ENCODE measurements around the gene DCPS. TPM values are rescaled to one million over a fixed set of nuclear protein-coding genes. Genes with fewer than 3 reads are reported as not detected.

DCPS gene
- total and polyA plus RNA-seq, 5 donors = 9.9 to 14.9 (median 10.4) TPM

GRCh38 chr11:126268708-126269579 lies 34.9 kb upstream of the DCPS start, which contains the start of the genes FOXRED1 and SRPRA:
Gene FOXRED1, plus strand, starts transcription at chr11:126269154. Its CDS starts 53 bp downstream, at chr11:126269207.
Gene SRPRA, minus strand, starts transcription at chr11:126268895. Its CDS starts 91 bp downstream, at chr11:126268804.
- Histone ChIP-seq H3K27ac (ENCODE audit: low read length) (peak within 1 kb of the TSS; percentile 85), H3K27me3 (ENCODE audit: control insufficient read depth, insufficient read depth) (no peaks in the 10 kb centered on the region), H3K4me3 (ENCODE audit: low read length) (peak within 1 kb of the TSS; percentile 84), H3K4me1 (ENCODE audit: control insufficient read depth, insufficient read depth, low read length) (peaks cover 3% of the 10 kb centered on the region), H3K9me3 (ENCODE audit: control insufficient read depth, low read length) (no peaks in the 10 kb centered on the region)
- intact Hi-C loops (cut with DNase I) = no loop called here
- under 1% methylated on average over 64 of the region's 64 CpGs for WGBS
- DNase-seq = peak; percentile 100
- ATAC-seq = peak; percentile 99 to 100

GRCh38 chr11:126277322-126277721 lies 26.5 kb upstream of the DCPS start:
- no peak for ATAC-seq
- Histone ChIP-seq H3K4me3 (ENCODE audit: low read length) (no peak overlapping the region), H3K4me1 (ENCODE audit: control insufficient read depth, insufficient read depth, low read length) (peaks cover 3% of the 10 kb centered on the region), H3K9me3 (ENCODE audit: control insufficient read depth, low read length) (no peaks in the 10 kb centered on the region), H3K27me3 (ENCODE audit: control insufficient read depth, insufficient read depth) (no peaks in the 10 kb centered on the region), H3K27ac (ENCODE audit: low read length) (no peak overlapping the region)
- no peak for DNase-seq
- intact Hi-C loops (cut with DNase I) = no loop called here
- WGBS = 95% methylated on average over 11 of the region's 11 CpGs

DNA sequence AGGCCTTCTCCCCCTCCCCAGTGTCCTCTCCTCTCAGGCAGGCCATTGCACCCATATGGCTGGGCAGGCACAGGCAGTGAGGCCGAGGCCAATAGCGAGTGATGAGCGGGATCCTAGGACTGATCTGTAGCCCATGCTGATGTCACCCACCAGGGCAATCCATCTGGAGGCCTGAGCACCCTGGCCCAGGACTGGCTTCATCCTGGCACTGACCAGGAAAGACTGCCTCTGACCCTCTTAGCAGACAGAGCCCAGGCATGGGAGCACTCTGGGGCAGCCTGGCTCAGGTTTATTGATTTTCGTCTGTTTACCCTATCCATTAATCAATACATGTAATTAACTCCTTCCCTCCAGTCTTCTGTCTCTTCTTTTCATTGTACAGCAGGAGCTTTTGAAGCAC lies 26.1 kb upstream of the DCPS start:
- H3K27ac ChIP-seq (ENCODE audit: low read length) = no peak overlapping the region
- 93% methylated on average over 4 of the region's 4 CpGs for WGBS
- intact Hi-C loops (cut with DNase I) = no loop called here
- DNase-seq (no peak), ATAC-seq (no peak)
- peaks cover 3% of the 10 kb centered on the region for H3K4me1 ChIP-seq (ENCODE audit: control insufficient read depth, insufficient read depth, low read length)
- no peaks in the 10 kb centered on the region for H3K27me3 ChIP-seq (ENCODE audit: control insufficient read depth, insufficient read depth)
- no peaks in the 10 kb centered on the region for H3K9me3 ChIP-seq (ENCODE audit: control insufficient read depth, low read length)
- no peak overlapping the region for H3K4me3 ChIP-seq (ENCODE audit: low read length)

DNA sequence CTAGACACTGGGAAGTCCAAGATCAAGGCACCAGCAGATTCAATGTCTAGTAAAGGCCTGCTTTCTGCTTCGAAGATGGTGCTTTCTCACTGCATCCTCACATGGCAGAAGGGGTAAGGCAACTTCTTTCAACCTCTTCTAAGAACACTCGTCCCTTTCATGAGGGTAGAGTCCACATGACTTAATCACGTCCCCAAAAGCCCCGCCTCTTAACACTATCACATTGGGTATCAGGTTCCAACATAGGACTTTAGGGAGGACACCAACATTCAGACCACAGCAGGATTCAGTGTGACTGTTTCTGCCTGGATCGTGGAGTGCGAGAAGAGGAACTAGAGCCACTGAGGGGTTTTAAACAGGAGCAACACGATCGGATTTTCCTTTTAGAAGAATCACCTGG lies 24.7 kb upstream of the DCPS start:
- intact Hi-C loops (cut with DNase I) = no loop called here
- H3K4me1 ChIP-seq (ENCODE audit: control insufficient read depth, insufficient read depth, low read length) = peaks cover 3% of the 10 kb centered on the region
- WGBS = 78% methylated on average over 8 of the region's 8 CpGs
- H3K4me3 ChIP-seq (ENCODE audit: low read length) = no peak overlapping the region
- H3K9me3 ChIP-seq (ENCODE audit: control insufficient read depth, low read length) = no peaks in the 10 kb centered on the region
- DNase-seq = no peak
- H3K27ac ChIP-seq (ENCODE audit: low read length) = no peak overlapping the region
- no peaks in the 10 kb centered on the region for H3K27me3 ChIP-seq (ENCODE audit: control insufficient read depth, insufficient read depth)
- ATAC-seq = no peak

DNA sequence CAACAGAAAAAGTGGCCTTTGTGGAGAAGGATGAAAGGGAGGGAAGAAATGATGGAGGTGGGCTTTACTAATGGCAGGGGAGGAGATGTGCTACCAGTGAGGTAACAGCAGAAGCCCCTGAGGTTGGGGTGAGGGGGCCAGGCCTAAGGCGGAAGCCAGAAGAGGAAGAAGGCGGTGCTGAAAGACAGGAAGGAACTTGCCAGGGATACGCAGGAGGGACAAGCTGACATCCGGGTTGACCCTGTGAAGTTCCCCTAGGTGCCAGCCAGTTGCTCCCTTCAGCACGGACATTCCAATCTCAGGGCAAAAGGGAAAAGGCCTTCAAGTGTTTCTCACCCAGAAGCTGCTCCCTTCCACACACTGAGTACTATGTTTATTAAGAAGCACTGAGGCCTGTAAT lies 23.3 kb upstream of the DCPS start:
- DNase-seq (no peak), ATAC-seq (no peak)
- Histone ChIP-seq H3K4me3 (ENCODE audit: low read length) (no peak overlapping the region), H3K27ac (ENCODE audit: low read length) (no peak overlapping the region), H3K27me3 (ENCODE audit: control insufficient read depth, insufficient read depth) (no peaks in the 10 kb centered on the region), H3K4me1 (ENCODE audit: control insufficient read depth, insufficient read depth, low read length) (peaks cover 4% of the 10 kb centered on the region), H3K9me3 (ENCODE audit: control insufficient read depth, low read length) (no peaks in the 10 kb centered on the region)
- intact Hi-C loops (cut with DNase I) = no loop called here
- 49% methylated on average over 5 of the region's 5 CpGs for WGBS

- DNase-seq = peak in 1 of 3 donors; percentile 35
- 62% methylated on average over 6 of the region's 6 CpGs for whole genome bisulfite sequencing
- Histone ChIP-seq H3K27ac (ENCODE audit: low read length) (no peak overlapping the region), H3K4me1 (ENCODE audit: control insufficient read depth, insufficient read depth, low read length) (peaks cover 4% of the 10 kb centered on the region), H3K4me3 (ENCODE audit: low read length) (no peak overlapping the region), H3K27me3 (ENCODE audit: control insufficient read depth, insufficient read depth) (no peaks in the 10 kb centered on the region), H3K9me3 (ENCODE audit: control insufficient read depth, low read length) (no peaks in the 10 kb centered on the region)
- intact Hi-C loops (cut with DNase I) = no loop called here
- no peak for ATAC-seq
Measured at GRCh38 chr11:126281245-126281644, 22.6 kb upstream of the DCPS start.

DNA sequence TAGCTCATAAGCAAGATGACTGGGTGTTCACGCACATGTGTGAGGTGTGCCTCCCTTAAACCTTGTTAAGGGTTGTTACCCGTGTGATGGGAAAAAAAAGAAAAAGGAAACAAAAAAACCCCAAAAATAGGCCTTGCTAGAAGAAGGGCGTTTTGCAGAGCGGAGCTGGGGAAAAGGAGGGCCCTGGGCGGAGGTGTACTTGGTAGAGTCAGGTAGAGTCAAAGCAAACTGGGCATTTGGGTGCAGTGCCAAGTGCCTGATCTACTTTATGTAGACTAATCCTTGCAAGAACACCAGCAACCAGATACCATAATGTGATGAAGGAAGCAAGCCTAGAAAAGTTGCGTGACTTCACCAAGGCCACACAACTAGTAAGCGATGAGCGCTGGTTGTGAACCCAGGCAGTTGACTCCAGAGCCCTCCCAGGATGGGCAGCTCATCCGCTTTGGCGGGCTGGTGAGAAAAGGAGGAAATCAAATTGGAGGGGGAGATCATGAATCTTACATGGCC lies 22.1 kb upstream of the DCPS start:
- DNase-seq (peak in 1 of 3 donors; percentile 27), ATAC-seq (no peak)
- Histone ChIP-seq H3K4me1 (ENCODE audit: control insufficient read depth, insufficient read depth, low read length) (peaks cover 4% of the 10 kb centered on the region), H3K4me3 (ENCODE audit: low read length) (no peak overlapping the region), H3K27ac (ENCODE audit: low read length) (no peak overlapping the region), H3K27me3 (ENCODE audit: control insufficient read depth, insufficient read depth) (no peaks in the 10 kb centered on the region), H3K9me3 (ENCODE audit: control insufficient read depth, low read length) (no peaks in the 10 kb centered on the region)
- 89% methylated on average over 10 of the region's 10 CpGs for WGBS
- intact Hi-C loops (cut with DNase I) = no loop called here

DNA sequence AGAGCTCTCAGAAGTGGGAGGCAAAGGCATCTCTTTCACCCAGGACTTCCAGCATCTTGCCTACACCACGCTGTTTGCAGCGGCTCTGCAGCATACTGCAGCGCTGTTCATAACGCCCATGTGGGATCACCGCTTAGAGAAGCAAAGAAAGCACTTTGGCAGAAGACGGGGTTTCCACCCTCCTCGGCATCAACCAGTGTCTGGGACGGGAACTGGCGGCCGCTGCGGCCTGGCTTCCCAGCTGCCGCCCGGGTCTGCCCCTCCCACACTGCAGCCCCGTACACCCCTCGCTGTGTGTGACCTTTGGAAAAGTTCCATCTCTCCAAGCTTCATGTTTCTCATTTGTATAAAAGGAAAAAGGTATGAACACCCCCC lies 21.5 kb upstream of the DCPS start:
- H3K9me3 ChIP-seq (ENCODE audit: control insufficient read depth, low read length) = no peaks in the 10 kb centered on the region
- H3K27ac ChIP-seq (ENCODE audit: low read length) = peak overlapping the region; percentile 81
- H3K4me1 ChIP-seq (ENCODE audit: control insufficient read depth, insufficient read depth, low read length) = peaks cover 4% of the 10 kb centered on the region
- intact Hi-C loops (cut with DNase I) = no loop called here
- DNase-seq = peak; percentile 72 to 91 (median 85)
- H3K27me3 ChIP-seq (ENCODE audit: control insufficient read depth, insufficient read depth) = no peaks in the 10 kb centered on the region
- H3K4me3 ChIP-seq (ENCODE audit: low read length) = peak overlapping the region; percentile 80
- ATAC-seq = peak; percentile 80 to 82
- WGBS = 2% methylated on average over 15 of the region's 15 CpGs

DNA sequence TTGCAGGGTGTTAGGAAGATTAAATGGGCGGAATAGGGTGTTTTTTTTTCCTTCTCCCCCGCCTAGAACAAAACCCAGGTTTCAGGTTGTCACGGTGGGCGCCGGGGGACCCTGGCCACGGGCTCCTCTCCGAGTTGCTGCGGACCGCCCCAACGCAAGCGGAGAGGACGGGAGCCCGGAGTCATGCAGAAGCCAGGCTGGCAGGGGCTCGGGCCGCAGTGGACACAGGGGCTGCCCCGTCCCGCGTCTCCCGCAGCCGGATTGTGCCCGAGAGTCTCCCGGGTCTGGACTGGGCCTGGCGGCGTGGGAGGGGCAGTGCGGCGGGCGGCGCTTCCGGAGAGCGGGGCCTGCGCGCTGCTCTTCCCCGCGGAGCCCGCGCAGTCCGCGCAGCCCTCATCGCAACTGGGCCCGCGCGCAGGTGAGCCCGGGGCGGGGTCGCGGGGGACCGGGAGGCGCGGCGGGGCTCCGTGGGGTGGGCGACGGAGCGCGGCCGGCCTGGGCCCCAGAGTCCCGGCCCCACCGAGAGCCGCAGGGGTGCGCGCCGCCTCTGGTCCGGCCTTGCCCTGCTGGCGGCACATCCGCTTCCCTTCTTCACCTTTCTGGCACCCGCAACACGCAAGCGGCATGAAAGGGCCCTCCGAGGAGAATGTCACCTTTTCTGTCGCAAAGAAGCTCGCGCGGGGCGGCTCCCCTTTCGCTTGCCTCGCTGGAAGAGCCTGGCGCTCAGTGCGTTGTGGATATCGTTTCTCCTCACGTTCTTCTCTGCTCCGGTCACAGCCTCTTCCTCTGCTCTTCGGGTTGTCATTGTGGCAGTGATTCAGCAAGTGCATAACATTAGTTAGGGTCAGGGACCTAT lies 20.9 kb upstream of the DCPS start, which contains the start of gene TIRAP:
TSS of gene TIRAP (plus strand) at position 358 of the 856 bp plus-strand sequence. CDS start 7,802 bp downstream, outside the sequence.
- under 1% methylated on average over 82 of the region's 82 CpGs for WGBS
- ATAC-seq (peak; percentile 92 to 94), DNase-seq (peak; percentile 73 to 91 (median 91))
- Histone ChIP-seq H3K27ac (ENCODE audit: low read length) (peak within 1 kb of the TSS; percentile 81), H3K4me3 (ENCODE audit: low read length) (peak within 1 kb of the TSS; percentile 80), H3K4me1 (ENCODE audit: control insufficient read depth, insufficient read depth, low read length) (peaks cover 4% of the 10 kb centered on the region), H3K9me3 (ENCODE audit: control insufficient read depth, low read length) (no peaks in the 10 kb centered on the region), H3K27me3 (ENCODE audit: control insufficient read depth, insufficient read depth) (no peaks in the 10 kb centered on the region)
- intact Hi-C loops (cut with DNase I) = no loop called here

DNA sequence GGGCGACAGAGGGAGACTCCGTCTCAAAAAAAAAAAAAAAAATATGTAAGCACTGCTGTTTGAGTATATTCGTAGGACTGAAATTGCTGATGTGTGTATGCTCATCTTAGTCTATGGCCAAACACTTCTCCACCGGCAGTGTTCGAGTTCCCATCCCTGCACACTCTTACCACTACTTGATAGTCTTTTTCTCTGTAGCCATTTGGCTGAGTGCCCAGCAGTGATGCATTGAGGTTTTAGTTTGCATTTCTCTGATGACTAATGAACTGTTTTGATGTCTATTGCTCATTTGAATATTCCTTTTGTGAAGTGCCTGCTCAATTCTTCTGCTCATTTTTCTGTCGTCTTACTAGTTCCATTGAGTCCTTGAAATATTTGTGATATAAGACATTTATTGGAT lies 19.0 kb upstream of the DCPS start:
- WGBS = 58% methylated on average over 6 of the region's 6 CpGs
- Histone ChIP-seq H3K4me1 (ENCODE audit: control insufficient read depth, insufficient read depth, low read length) (peaks cover 4% of the 10 kb centered on the region), H3K27me3 (ENCODE audit: control insufficient read depth, insufficient read depth) (no peaks in the 10 kb centered on the region), H3K9me3 (ENCODE audit: control insufficient read depth, low read length) (no peaks in the 10 kb centered on the region), H3K4me3 (ENCODE audit: low read length) (no peak overlapping the region), H3K27ac (ENCODE audit: low read length) (no peak overlapping the region)
- intact Hi-C loops (cut with DNase I) = no loop called here
- ATAC-seq (no peak), DNase-seq (peak; percentile 55 to 69 (median 67))

Measured in right cardiac atrium (tissue), 5 donors.